Suprapubic skin (tissue), 4 donors: ENCODE results near the gene TMEM259. TPM values are rescaled to one million over a fixed set of nuclear protein-coding genes. Genes with fewer than 3 reads are reported as not detected.

Source experiments
- DNase-seq, 2 donors: peaks; one replicate each; pipeline ENCODE4 v3.0.0-alpha.2; 2019; ENCODE audit warnings: low spot score in 2 of 2
- H3K27ac ChIP-seq: fragments of 200-600 bp; sonication (generic); one replicate; pipeline ENCODE4 v1.5.1; 2019
- H3K27me3 ChIP-seq: fragments of 200-600 bp; sonication (generic); one replicate; pipeline ENCODE4 v1.5.1; 2019
- H3K36me3 ChIP-seq: fragments of 200-600 bp; sonication (generic); one replicate; pipeline ENCODE4 v1.5.1; 2019
- H3K4me1 ChIP-seq: fragments of 200-600 bp; sonication (generic); one replicate; pipeline ENCODE4 v1.5.1; 2019
- H3K4me3 ChIP-seq: fragments of 200-600 bp; sonication (generic); one replicate; pipeline ENCODE4 v1.5.1; 2019; ENCODE audit warnings: mild to moderate bottlenecking
- H3K9me3 ChIP-seq: fragments of 200-600 bp; sonication (generic); one replicate; pipeline ENCODE4 v1.5.1; 2019
- CTCF ChIP-seq, 2 donors: fragments of 200-600 bp in 1 of 2; fragments of 450-650 bp in 1 of 2; sonication (generic) in 1 of 2; IDR thresholded peaks; one replicate each; pipeline ENCODE4 v1.5.1; 2016 to 2019; ENCODE audit warnings: antibody characterized with exemption in 2 of 2, mild to moderate bottlenecking in 1 of 2, moderate library complexity in 1 of 2
- EP300 ChIP-seq: sonication (generic); formaldehyde crosslinking; IDR thresholded peaks from one replicate; pipeline ENCODE4 v1.6.1; 2017; ENCODE audit warnings: antibody characterized with exemption
- POLR2A ChIP-seq, 2 donors: fragments of 450-650 bp; IDR thresholded peaks; one replicate each; pipeline ENCODE4 v1.6.1; 2017; ENCODE audit warnings: antibody characterized with exemption in 2 of 2, mild to moderate bottlenecking in 2 of 2, moderate library complexity in 2 of 2
- POLR2AphosphoS5 ChIP-seq, 3 donors: sonication (generic); formaldehyde crosslinking; IDR thresholded peaks; one replicate each; pipeline ENCODE4 v1.6.1; 2017; ENCODE audit warnings: antibody characterized with exemption in 3 of 3
- WGBS: methylation state at CpG from one replicate; pipeline ENCODE4 v1.1.5; 2018; 5-methylcytosine and 5-hydroxymethylcytosine counted together
- total RNA-seq, 4 donors: library from RNA; depleted of rRNA; stranded (reverse); fragments of >200 nt; gene quantifications; one replicate each; pipeline ENCODE4 v1.1.0, GENCODE V29; 2016

Gene TMEM259
- total RNA-seq, 4 donors from 2014 or later, result 165 to 349 (median 243) TPM

GRCh38 chr19:1052349-1052975 is 31.5 kb upstream of the TMEM259 start:
- Histone ChIP-seq H3K9me3 (peaks cover 13% of the 10 kb centered on the region), H3K4me3 (no peak overlapping the region), H3K27ac (no peak overlapping the region), H3K4me1 (no peaks in the 10 kb centered on the region), H3K27me3 (no peaks in the 10 kb centered on the region), H3K36me3 (peaks cover 28% of the 10 kb centered on the region)
- DNase-seq, result no peak
- WGBS, result 96% methylated on average over 2 of the region's 5 CpGs
- no peak for TF ChIP-seq EP300
- TF ChIP-seq POLR2AphosphoS5 (IDR thresholded peaks at IDR 0.05), result no peak
- no peak for TF ChIP-seq CTCF (IDR thresholded peaks at IDR 0.05)
- no peak for TF ChIP-seq POLR2A (IDR thresholded peaks at IDR 0.05)

GRCh38 chr19:1051791-1052190 is 30.9 kb upstream of the TMEM259 start:
- no peak overlapping the region for H3K4me3 ChIP-seq
- H3K27me3 ChIP-seq, result no peaks in the 10 kb centered on the region
- no peak for TF ChIP-seq POLR2A (IDR thresholded peaks at IDR 0.05)
- TF ChIP-seq POLR2AphosphoS5 (IDR thresholded peaks at IDR 0.05), result no peak
- TF ChIP-seq CTCF (IDR thresholded peaks at IDR 0.05), result no peak
- TF ChIP-seq EP300, result no peak
- H3K36me3 ChIP-seq, result peaks cover 27% of the 10 kb centered on the region
- WGBS, result 86% methylated on average over 7 of the region's 17 CpGs
- peaks cover 7% of the 10 kb centered on the region for H3K9me3 ChIP-seq
- H3K4me1 ChIP-seq, result no peaks in the 10 kb centered on the region
- no peak overlapping the region for H3K27ac ChIP-seq
- DNase-seq, result no peak

- TF ChIP-seq POLR2A (IDR thresholded peaks at IDR 0.05) (no peak), EP300 (no peak), CTCF (IDR thresholded peaks at IDR 0.05) (no peak), POLR2AphosphoS5 (IDR thresholded peaks at IDR 0.05) (no peak)
- Histone ChIP-seq H3K4me3 (no peak overlapping the region), H3K9me3 (peaks cover 4% of the 10 kb centered on the region), H3K27me3 (no peaks in the 10 kb centered on the region), H3K4me1 (no peaks in the 10 kb centered on the region), H3K27ac (no peak overlapping the region), H3K36me3 (peaks cover 26% of the 10 kb centered on the region)
- DNase-seq, result no peak
- 88% methylated on average over 17 of the region's 31 CpGs for WGBS
Observed at GRCh38 chr19:1050989-1051788, 30.3 kb upstream of the TMEM259 start.

- TF ChIP-seq EP300, result no peak
- TF ChIP-seq POLR2A (IDR thresholded peaks at IDR 0.05), result no peak
- no peak for TF ChIP-seq CTCF (IDR thresholded peaks at IDR 0.05)
- no peak for TF ChIP-seq POLR2AphosphoS5 (IDR thresholded peaks at IDR 0.05)
- no peak for DNase-seq
- peaks cover 16% of the 10 kb centered on the region for H3K36me3 ChIP-seq
- no peaks in the 10 kb centered on the region for H3K4me1 ChIP-seq
- WGBS, result 80% methylated on average over 3 of the region's 11 CpGs
- no peak overlapping the region for H3K4me3 ChIP-seq
- no peaks in the 10 kb centered on the region for H3K27me3 ChIP-seq
- no peaks in the 10 kb centered on the region for H3K9me3 ChIP-seq
- no peak overlapping the region for H3K27ac ChIP-seq
Observed at GRCh38 chr19:1049800-1050199, 28.9 kb upstream of the TMEM259 start.

- DNase-seq, result no peak
- Histone ChIP-seq H3K4me3 (no peak overlapping the region), H3K36me3 (peaks cover 10% of the 10 kb centered on the region), H3K4me1 (no peaks in the 10 kb centered on the region), H3K27me3 (no peaks in the 10 kb centered on the region), H3K27ac (no peak overlapping the region), H3K9me3 (no peaks in the 10 kb centered on the region)
- TF ChIP-seq POLR2AphosphoS5 (IDR thresholded peaks at IDR 0.05), result no peak
- no peak for TF ChIP-seq EP300
- no peak for TF ChIP-seq CTCF (IDR thresholded peaks at IDR 0.05)
- no peak for TF ChIP-seq POLR2A (IDR thresholded peaks at IDR 0.05)
- 95% methylated on average over 9 of the region's 17 CpGs for WGBS
Observed at GRCh38 chr19:1049106-1049505, 28.2 kb upstream of the TMEM259 start.
